HEK293 (cell line): ENCODE results near the gene TMPRSS6.

Experiments
- GFI1B ChIP-seq: fragments of 450-650 bp; formaldehyde crosslinking; IDR thresholded peaks from 2 replicates; pipeline ENCODE4 v1.5.1; 2016; ENCODE audit warnings: missing biosample characterization, missing genetic modification characterization
- GLIS1 ChIP-seq: fragments of 450-650 bp; formaldehyde crosslinking; IDR thresholded peaks from 2 replicates; pipeline ENCODE4 v1.5.1; 2016; ENCODE audit warnings: missing biosample characterization, missing genetic modification characterization
- HOXC10 ChIP-seq: sonication (generic); formaldehyde crosslinking; IDR thresholded peaks from 2 replicates; pipeline ENCODE4 v1.8.1; 2023; ENCODE audit warnings: mild to moderate bottlenecking, missing genetic modification reagents
- IKZF3 ChIP-seq: fragments of 450-650 bp; IDR thresholded peaks from 2 replicates; pipeline ENCODE4 v1.5.0; 2018; ENCODE audit warnings: missing biosample characterization, mild to moderate bottlenecking, missing genetic modification characterization, moderate library complexity
- REPIN1 ChIP-seq: fragments of 450-650 bp; formaldehyde crosslinking; IDR thresholded peaks from 2 replicates; pipeline ENCODE4 v1.5.1; 2017; ENCODE audit warnings: missing biosample characterization, missing genetic modification characterization, low read depth
- ZBTB21 ChIP-seq: fragments of 450-650 bp; formaldehyde crosslinking; IDR thresholded peaks from 2 replicates; pipeline ENCODE4 v1.5.1; 2017; ENCODE audit warnings: missing biosample characterization, missing genetic modification characterization
- ZIC2 ChIP-seq: fragments of 450-650 bp; formaldehyde crosslinking; IDR thresholded peaks from 2 replicates; pipeline ENCODE4 v1.5.1; 2016; ENCODE audit warnings: missing biosample characterization, missing genetic modification characterization
- ZNF202 ChIP-seq: fragments of 450-650 bp; formaldehyde crosslinking; IDR thresholded peaks from 2 replicates; pipeline ENCODE4 v1.5.1; 2016; ENCODE audit warnings: missing biosample characterization, missing genetic modification characterization, borderline replicate concordance
- ZNF248 ChIP-seq: fragments of 450-650 bp; formaldehyde crosslinking; IDR thresholded peaks from 2 replicates; pipeline ENCODE4 v1.5.1; 2017; ENCODE audit warnings: missing biosample characterization, missing genetic modification characterization
- ZNF350 ChIP-seq: fragments of 450-650 bp; formaldehyde crosslinking; IDR thresholded peaks from 2 replicates; pipeline ENCODE4 v1.5.0; 2017; ENCODE audit warnings: missing biosample characterization, mild to moderate bottlenecking, missing genetic modification characterization
- ZNF404 ChIP-seq: fragments of 450-650 bp; formaldehyde crosslinking; IDR thresholded peaks from 2 replicates; pipeline ENCODE4 v1.5.1; 2017; ENCODE audit warnings: missing biosample characterization, missing genetic modification characterization
- ZNF426 ChIP-seq: fragments of 450-650 bp; formaldehyde crosslinking; IDR thresholded peaks from 2 replicates; pipeline ENCODE4 v1.5.1; 2017; ENCODE audit warnings: missing biosample characterization, missing genetic modification characterization, mild to moderate bottlenecking, inconsistent platforms, moderate library complexity
- ZNF521 ChIP-seq: fragments of 450-650 bp; formaldehyde crosslinking; IDR thresholded peaks from 2 replicates; pipeline ENCODE4 v1.5.1; 2017; ENCODE audit warnings: missing biosample characterization, mild to moderate bottlenecking, missing genetic modification characterization
- ZNF548 ChIP-seq: fragments of 450-650 bp; formaldehyde crosslinking; IDR thresholded peaks from 2 replicates; pipeline ENCODE4 v1.5.1; 2016; ENCODE audit warnings: missing biosample characterization, missing genetic modification characterization
- ZNF600 ChIP-seq: fragments of 450-650 bp; formaldehyde crosslinking; IDR thresholded peaks from 2 replicates; pipeline ENCODE4 v1.5.1; 2016; ENCODE audit warnings: missing biosample characterization, missing genetic modification characterization
- ZNF623 ChIP-seq: fragments of 450-650 bp; formaldehyde crosslinking; IDR thresholded peaks from 2 replicates; pipeline ENCODE4 v1.5.1; 2016; ENCODE audit warnings: missing biosample characterization, missing genetic modification characterization
- ZNF785 ChIP-seq: fragments of 450-650 bp; formaldehyde crosslinking; IDR thresholded peaks from 2 replicates; pipeline ENCODE4 v1.5.1; 2016; ENCODE audit warnings: missing biosample characterization, missing genetic modification characterization
- ZNF843 ChIP-seq: fragments of 450-650 bp; formaldehyde crosslinking; IDR thresholded peaks from 2 replicates; pipeline ENCODE4 v1.5.1; 2016; ENCODE audit warnings: missing biosample characterization, missing genetic modification characterization
- ZSCAN30 ChIP-seq: fragments of 450-650 bp; IDR thresholded peaks from 2 replicates; pipeline ENCODE4 v1.5.1; 2018; ENCODE audit warnings: missing biosample characterization, mild to moderate bottlenecking, missing genetic modification characterization, moderate library complexity
- TF ChIP-seq, protein P1 (sequence below): fragments of 450-650 bp; formaldehyde crosslinking; IDR thresholded peaks from 2 replicates; pipeline ENCODE4 v1.5.1; 2016; ENCODE audit warnings: missing biosample characterization, missing genetic modification characterization, borderline replicate concordance
- TF ChIP-seq, protein P2 (sequence below): fragments of 450-650 bp; formaldehyde crosslinking; IDR thresholded peaks from 2 replicates; pipeline ENCODE4 v1.5.1; 2017; ENCODE audit warnings: missing biosample characterization, missing genetic modification characterization
- TF ChIP-seq, protein P3 (sequence below): fragments of 450-650 bp; formaldehyde crosslinking; IDR thresholded peaks from 2 replicates; pipeline ENCODE4 v1.5.1; 2017; ENCODE audit warnings: missing biosample characterization, missing genetic modification characterization
- TF ChIP-seq, protein P4 (sequence below): fragments of 450-650 bp; formaldehyde crosslinking; IDR thresholded peaks from 2 replicates; pipeline ENCODE4 v1.5.1; 2017; ENCODE audit warnings: missing biosample characterization, missing genetic modification characterization
- TF ChIP-seq, protein P5 (sequence below): fragments of 450-650 bp; formaldehyde crosslinking; IDR thresholded peaks from 2 replicates; pipeline ENCODE4 v1.5.1; 2016; ENCODE audit warnings: missing biosample characterization, missing genetic modification characterization, low read depth
- TF ChIP-seq, protein P6 (sequence below): fragments of 450-650 bp; formaldehyde crosslinking; IDR thresholded peaks from 2 replicates; pipeline ENCODE4 v1.5.1; 2016; ENCODE audit warnings: missing biosample characterization, missing genetic modification characterization
- TF ChIP-seq, protein P7 (sequence below): fragments of 450-650 bp; formaldehyde crosslinking; IDR thresholded peaks from 2 replicates; pipeline ENCODE4 v1.5.1; 2016; ENCODE audit warnings: missing biosample characterization, missing genetic modification characterization

The TMPRSS6 gene

DNA sequence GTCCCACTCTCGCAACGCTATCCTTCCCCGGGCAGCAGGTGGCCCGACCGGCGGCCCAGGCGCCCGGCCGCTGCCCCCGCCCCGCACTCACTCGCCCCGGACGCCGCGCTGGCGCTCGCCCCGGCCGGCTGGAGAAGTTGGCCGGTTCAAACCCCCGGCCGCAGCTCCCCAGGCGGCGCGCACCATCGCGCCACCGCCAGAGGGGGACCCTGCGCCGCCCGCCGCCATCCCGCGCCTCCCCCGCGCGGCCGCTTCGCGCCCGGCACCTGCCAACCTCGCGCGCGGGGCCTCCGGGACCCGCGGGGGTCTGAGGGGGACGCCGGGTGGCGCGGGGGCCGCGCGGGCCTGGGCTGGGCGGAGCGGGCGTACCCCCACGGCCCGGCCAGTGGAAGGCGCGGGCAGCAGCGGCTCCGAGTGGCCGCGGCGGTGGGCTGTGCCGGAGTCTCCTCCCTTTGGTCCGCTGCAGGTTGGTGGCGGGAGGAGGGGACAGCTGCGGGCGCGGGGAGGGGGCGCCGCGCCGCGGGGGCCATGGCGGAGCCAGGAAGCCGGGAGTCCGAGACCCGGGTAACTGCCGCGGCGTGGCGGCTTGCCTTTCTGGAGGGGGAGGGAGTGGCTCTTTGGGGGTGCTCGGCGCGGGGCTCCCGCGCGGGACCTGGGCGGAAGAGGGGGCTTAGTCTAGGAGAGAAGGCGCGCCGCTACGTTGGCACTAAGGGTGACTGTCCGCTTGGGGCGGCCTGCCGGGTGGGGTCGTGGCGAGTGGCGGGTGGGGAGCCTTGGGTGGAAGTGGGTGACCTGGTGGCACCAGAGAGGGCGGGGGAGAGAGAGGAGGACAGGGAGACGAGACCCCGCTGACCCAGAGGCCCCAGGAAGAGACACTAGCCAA, 90.0 kb downstream of the TMPRSS6 start, which contains the start of the genes MPST and TST (continued):
- TF ChIP-seq, protein P1, sequence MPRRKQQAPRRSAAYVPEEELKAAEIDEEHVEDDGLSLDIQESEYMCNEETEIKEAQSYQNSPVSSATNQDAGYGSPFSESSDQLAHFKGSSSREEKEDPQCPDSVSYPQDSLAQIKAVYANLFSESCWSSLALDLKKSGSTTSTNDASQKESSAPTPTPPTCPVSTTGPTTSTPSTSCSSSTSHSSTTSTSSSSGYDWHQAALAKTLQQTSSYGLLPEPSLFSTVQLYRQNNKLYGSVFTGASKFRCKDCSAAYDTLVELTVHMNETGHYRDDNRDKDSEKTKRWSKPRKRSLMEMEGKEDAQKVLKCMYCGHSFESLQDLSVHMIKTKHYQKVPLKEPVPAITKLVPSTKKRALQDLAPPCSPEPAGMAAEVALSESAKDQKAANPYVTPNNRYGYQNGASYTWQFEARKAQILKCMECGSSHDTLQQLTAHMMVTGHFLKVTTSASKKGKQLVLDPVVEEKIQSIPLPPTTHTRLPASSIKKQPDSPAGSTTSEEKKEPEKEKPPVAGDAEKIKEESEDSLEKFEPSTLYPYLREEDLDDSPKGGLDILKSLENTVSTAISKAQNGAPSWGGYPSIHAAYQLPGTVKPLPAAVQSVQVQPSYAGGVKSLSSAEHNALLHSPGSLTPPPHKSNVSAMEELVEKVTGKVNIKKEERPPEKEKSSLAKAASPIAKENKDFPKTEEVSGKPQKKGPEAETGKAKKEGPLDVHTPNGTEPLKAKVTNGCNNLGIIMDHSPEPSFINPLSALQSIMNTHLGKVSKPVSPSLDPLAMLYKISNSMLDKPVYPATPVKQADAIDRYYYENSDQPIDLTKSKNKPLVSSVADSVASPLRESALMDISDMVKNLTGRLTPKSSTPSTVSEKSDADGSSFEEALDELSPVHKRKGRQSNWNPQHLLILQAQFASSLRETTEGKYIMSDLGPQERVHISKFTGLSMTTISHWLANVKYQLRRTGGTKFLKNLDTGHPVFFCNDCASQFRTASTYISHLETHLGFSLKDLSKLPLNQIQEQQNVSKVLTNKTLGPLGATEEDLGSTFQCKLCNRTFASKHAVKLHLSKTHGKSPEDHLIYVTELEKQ (tag by site-specific recombination) = no peak; the same call in 1 of the 2 replicates
- TF ChIP-seq ZNF600 (no peak), ZNF426 (tag by site-specific recombination) (no peak), ZNF623 (tag by site-specific recombination) (no peak), ZNF521 (tag by site-specific recombination) (no peak), REPIN1 (tag by site-specific recombination) (no peak), GLIS1 (tag by site-specific recombination) (peak; percentile 84), ZNF248 (tag by site-specific recombination) (no peak), ZNF843 (tag by site-specific recombination) (no peak), ZNF404 (no peak), ZIC2 (peak; percentile 74), ZNF548 (tag by site-specific recombination) (no peak), ZNF350 (tag by site-specific recombination) (no peak), ZNF785 (tag by site-specific recombination) (peak; percentile 64), IKZF3 (no peak), HOXC10 (peak; percentile 81; the same call in 1 of the 2 replicates), ZNF202 (no peak), ZSCAN30 (no peak), GFI1B (no peak), ZBTB21 (tag by site-specific recombination) (no peak)
- TF ChIP-seq, protein P2, sequence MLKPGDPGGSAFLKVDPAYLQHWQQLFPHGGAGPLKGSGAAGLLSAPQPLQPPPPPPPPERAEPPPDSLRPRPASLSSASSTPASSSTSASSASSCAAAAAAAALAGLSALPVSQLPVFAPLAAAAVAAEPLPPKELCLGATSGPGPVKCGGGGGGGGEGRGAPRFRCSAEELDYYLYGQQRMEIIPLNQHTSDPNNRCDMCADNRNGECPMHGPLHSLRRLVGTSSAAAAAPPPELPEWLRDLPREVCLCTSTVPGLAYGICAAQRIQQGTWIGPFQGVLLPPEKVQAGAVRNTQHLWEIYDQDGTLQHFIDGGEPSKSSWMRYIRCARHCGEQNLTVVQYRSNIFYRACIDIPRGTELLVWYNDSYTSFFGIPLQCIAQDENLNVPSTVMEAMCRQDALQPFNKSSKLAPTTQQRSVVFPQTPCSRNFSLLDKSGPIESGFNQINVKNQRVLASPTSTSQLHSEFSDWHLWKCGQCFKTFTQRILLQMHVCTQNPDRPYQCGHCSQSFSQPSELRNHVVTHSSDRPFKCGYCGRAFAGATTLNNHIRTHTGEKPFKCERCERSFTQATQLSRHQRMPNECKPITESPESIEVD (tag by site-specific recombination) = no peak
- TF ChIP-seq, protein P3, sequence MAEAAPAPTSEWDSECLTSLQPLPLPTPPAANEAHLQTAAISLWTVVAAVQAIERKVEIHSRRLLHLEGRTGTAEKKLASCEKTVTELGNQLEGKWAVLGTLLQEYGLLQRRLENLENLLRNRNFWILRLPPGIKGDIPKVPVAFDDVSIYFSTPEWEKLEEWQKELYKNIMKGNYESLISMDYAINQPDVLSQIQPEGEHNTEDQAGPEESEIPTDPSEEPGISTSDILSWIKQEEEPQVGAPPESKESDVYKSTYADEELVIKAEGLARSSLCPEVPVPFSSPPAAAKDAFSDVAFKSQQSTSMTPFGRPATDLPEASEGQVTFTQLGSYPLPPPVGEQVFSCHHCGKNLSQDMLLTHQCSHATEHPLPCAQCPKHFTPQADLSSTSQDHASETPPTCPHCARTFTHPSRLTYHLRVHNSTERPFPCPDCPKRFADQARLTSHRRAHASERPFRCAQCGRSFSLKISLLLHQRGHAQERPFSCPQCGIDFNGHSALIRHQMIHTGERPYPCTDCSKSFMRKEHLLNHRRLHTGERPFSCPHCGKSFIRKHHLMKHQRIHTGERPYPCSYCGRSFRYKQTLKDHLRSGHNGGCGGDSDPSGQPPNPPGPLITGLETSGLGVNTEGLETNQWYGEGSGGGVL (tag by site-specific recombination) = peak; percentile 83
- TF ChIP-seq, protein P4, sequence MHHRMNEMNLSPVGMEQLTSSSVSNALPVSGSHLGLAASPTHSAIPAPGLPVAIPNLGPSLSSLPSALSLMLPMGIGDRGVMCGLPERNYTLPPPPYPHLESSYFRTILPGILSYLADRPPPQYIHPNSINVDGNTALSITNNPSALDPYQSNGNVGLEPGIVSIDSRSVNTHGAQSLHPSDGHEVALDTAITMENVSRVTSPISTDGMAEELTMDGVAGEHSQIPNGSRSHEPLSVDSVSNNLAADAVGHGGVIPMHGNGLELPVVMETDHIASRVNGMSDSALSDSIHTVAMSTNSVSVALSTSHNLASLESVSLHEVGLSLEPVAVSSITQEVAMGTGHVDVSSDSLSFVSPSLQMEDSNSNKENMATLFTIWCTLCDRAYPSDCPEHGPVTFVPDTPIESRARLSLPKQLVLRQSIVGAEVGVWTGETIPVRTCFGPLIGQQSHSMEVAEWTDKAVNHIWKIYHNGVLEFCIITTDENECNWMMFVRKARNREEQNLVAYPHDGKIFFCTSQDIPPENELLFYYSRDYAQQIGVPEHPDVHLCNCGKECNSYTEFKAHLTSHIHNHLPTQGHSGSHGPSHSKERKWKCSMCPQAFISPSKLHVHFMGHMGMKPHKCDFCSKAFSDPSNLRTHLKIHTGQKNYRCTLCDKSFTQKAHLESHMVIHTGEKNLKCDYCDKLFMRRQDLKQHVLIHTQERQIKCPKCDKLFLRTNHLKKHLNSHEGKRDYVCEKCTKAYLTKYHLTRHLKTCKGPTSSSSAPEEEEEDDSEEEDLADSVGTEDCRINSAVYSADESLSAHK (tag by site-specific recombination) = no peak
- TF ChIP-seq, protein P5, sequence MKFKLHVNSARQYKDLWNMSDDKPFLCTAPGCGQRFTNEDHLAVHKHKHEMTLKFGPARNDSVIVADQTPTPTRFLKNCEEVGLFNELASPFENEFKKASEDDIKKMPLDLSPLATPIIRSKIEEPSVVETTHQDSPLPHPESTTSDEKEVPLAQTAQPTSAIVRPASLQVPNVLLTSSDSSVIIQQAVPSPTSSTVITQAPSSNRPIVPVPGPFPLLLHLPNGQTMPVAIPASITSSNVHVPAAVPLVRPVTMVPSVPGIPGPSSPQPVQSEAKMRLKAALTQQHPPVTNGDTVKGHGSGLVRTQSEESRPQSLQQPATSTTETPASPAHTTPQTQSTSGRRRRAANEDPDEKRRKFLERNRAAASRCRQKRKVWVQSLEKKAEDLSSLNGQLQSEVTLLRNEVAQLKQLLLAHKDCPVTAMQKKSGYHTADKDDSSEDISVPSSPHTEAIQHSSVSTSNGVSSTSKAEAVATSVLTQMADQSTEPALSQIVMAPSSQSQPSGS (tag by site-specific recombination) = no peak
- TF ChIP-seq, protein P6, sequence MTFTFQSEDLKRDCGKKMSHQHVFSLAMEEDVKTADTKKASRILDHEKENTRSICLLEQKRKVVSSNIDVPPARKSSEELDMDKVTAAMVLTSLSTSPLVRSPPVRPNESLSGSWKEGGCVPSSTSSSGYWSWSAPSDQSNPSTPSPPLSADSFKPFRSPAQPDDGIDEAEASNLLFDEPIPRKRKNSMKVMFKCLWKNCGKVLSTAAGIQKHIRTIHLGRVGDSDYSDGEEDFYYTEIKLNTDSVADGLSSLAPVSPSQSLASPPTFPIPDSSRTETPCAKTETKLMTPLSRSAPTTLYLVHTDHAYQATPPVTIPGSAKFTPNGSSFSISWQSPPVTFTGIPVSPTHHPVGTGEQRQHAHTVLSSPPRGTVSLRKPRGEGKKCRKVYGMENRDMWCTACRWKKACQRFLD = no peak
- TF ChIP-seq, protein P7, sequence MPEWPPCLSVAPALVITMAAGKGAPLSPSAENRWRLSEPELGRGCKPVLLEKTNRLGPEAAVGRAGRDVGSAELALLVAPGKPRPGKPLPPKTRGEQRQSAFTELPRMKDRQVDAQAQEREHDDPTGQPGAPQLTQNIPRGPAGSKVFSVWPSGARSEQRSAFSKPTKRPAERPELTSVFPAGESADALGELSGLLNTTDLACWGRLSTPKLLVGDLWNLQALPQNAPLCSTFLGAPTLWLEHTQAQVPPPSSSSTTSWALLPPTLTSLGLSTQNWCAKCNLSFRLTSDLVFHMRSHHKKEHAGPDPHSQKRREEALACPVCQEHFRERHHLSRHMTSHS (tag by site-specific recombination) = no peak
